GM19468 (cell line): ENCODE results near the gene PROKR2.

Experiments used
- ATAC-seq: cut with Tn5 transposase; IDR thresholded peaks from one replicate; pipeline ENCODE4 v1.9.1; 2021; ENCODE audit warnings: mild to moderate bottlenecking, moderate library complexity, moderate number of reproducible peaks; ENCODE audit not compliant: unreplicated experiment; ENCODE audit errors: extremely low read depth

PROKR2 gene

DNA sequence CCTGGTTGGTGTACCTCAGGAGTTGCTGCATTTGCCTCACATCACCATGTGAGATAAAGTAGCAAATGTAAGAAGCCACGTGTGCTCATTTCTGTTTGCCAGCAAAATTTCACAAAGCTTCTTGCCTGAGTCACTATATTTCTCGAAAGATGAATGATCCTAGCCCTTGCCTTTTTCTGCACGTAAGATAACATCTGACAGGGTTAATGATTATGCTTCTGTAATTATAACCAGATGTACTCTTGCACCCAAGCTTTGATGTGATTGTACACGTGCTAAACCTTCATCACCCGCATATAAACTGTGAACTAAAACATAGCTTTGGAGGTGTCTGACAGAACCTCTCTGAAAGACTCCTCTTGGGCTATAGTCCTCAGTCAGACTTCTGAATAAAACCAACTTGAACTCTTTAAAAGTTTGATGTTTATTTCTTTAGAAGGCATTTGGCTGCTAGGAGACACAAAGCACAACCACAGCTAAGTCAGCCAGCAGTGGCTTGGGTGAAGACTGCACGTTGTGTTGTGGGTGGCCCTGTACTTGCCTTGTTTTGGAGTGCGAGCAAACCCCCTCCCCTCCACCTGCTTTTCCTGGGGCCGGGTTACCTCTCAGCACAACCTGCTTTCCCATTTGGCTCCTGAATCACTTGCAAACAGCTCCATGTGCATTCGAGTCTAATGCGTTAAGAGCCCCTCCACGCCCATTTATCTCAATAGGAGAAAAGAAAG, 19.3 kb downstream of the PROKR2 start:
- no peak for ATAC-seq

DNA sequence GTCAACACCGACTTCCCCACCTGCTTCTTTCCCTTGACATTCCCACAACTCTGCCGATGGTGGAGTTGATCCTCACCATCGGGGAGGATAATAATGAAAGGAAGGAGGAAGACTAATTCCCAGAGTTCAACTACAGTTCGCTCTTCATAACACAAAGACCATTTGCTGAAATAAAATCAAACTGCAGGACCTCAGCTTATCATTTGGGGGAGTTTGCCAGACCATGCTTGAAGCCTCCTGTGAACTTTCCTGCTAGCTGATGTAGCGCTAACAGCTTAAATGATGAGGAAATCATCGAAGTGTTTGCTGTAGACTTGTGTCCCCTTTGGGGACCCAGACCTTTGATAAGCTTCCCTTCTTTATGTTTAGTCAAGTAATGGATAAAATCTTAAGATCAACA, 26.2 kb downstream of the PROKR2 start:
- ATAC-seq, result no peak

DNA sequence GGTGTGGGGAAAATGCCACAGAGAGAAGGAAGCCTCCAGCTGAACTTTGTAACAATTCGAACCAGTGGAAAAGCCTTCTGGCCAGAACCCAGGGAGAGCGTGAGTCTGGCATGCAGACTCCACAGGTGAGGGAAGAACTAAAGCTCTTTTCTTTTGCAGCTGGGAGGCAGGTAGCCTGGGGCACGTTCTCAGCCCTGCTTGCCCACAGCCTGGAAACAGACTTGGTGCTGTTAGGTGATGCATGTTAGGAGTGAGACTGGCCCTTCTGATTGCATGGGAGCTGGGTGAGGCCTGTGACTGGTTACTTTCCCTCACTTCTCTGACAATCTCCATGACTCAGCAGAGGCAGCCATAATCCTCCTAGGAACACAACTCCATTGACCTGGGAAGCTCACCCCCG, 34.2 kb downstream of the PROKR2 start:
- ATAC-seq, result no peak

DNA sequence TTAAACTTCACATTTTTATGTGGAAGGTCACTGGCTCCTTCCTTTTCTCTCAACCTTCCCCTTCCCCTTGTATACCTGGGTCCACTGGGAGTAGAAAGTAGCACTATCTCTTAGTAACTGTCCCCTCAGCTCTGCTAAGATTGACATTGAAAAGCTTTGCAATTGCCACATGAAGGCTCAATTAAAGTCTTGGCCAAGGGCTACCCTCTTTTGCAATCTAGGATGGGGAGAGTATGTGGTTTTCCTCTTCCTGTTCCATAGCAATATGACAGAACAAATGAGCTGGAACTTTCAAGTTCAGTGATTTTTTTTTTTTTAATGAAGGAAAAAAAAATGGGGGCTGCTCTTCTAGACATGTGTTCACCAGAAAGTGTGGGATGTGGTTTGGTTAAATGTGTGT, 37.1 kb downstream of the PROKR2 start:
- no peak for ATAC-seq

GRCh38 chr20:5272268-5272667, 44.5 kb downstream of the PROKR2 start:
- ATAC-seq, result no peak

GRCh38 chr20:5270603-5271002, 46.2 kb downstream of the PROKR2 start:
- ATAC-seq, result no peak

GRCh38 chr20:5268449-5268848, 48.3 kb downstream of the PROKR2 start:
- no peak for ATAC-seq

DNA sequence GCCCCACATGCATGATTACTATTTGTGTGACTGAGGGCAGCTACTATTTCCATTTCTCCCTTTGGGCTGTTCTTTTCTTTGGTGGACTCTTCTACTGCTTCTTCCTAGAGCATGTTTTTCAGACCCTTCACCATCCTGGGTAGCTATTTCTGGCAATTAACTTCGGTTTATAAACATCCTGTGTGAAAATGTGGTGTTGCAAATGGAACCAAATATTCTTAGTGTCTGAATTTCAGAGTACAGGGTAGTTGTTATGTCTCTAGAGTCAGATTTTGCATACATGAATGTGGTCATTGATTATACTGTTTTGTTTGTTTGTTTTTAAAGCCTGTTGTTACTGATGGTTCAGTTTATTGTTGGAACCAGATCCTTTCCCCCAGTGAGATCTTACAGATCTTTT, 49.7 kb downstream of the PROKR2 start:
- no peak for ATAC-seq
